ENCODE results near the gene PBX2.
A peak's percentile ranks its signal among the peaks of the same experiment; 100 is the strongest.

PBX2 gene

DNA sequence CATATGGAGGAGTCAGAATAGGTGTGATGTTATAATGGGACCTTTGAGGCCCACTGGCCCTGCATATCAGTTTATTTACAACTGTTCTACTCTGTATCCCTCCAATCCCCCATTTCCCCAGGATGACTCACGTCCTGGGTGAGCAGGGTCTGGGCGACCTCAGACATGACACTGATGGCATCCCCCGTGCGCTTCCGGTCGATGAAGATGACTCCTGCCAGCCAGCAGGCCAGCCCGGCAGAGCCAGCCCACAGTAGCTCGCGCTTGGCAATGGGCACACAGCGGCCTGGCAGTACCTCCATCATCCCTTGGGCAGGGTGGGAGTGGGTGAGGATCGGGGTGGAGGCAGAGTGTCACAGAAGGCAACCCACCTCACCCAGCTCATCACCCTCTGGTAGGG lies 19.7 kb downstream of the PBX2 start:
- no peak for DNase-seq

DNA sequence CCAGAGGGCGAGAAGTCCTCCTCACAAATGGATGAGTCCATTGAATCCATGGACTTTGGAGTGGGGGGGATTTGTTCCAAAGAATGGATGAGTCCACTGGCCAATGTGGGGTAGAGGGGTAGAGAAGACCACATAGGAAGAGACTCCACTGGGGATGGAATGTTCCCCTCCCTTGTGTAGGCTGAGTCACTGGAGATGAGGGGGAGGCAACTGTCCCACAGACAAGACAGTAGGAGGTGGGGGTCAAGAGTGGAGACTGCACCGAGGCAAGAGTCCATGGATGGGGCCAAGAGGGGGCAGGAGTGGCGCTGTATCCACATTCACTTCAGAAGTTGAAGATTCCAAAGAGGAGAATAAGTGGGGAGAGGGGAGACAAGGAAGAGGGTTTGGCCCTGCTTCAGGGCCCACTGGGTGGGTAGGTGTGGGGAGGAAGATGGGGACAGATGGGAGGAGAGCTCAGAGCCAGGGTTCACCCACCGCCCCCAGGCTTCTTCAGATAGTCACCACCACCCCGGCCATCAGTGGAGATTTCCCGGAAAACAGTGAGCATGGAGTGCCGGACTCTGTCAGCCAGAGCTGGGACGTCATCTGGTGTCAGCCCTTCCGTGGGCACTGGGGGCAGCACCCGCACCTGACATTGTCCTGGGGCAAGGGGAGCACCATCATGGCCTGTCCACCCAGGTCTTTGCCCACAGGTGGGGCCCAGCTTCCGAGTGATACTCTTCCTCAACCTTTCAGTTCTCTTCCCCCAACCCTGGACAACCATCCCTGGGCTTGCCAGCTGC lies 21.0 kb downstream of the PBX2 start:
- no peak for DNase-seq

DNA sequence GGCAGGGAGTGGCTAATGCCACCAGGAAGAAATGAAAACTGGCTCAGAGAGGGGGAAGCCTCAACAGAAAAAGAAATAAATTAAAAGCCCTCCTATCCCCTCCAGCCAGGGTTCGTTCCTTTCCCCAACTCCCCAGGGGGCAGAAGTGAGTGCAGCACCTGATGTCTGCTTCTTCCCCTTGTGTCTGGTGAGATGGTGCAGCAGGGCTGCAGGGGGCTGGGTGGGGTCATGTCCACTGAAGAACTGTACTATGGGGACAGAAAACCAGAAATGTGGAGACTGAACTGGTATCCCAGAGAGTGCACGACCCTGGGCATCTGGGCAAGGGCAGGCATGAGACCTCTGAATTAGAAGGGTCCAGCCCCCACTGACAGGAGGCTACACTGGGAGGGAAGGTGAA lies 21.7 kb downstream of the PBX2 start:
- DNase-seq, result no peak

DNA sequence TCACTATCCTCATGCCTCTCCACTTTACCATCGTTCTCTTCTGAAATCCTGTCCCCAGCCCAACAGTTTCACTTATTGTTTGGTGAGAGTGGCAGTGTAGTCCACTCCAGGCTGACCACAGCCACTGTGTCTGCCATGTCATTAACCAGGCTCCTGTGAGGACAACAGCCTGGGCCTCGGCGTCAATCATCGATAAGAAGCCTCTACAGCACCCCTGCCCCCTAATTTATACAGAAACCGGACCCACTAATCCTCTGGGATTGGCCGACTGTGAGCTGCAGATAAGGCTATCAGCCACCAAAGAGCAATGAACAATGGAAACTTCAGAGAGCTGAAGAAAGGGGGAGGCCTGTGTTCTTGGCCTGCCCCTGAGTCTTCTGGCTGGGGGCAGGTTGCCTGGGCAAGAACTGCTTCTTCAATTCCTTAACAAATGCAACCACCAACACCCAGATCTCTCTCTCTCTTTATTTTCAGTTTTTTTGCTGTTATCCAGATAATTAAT lies 22.2 kb downstream of the PBX2 start:
- no peak for DNase-seq

DNA sequence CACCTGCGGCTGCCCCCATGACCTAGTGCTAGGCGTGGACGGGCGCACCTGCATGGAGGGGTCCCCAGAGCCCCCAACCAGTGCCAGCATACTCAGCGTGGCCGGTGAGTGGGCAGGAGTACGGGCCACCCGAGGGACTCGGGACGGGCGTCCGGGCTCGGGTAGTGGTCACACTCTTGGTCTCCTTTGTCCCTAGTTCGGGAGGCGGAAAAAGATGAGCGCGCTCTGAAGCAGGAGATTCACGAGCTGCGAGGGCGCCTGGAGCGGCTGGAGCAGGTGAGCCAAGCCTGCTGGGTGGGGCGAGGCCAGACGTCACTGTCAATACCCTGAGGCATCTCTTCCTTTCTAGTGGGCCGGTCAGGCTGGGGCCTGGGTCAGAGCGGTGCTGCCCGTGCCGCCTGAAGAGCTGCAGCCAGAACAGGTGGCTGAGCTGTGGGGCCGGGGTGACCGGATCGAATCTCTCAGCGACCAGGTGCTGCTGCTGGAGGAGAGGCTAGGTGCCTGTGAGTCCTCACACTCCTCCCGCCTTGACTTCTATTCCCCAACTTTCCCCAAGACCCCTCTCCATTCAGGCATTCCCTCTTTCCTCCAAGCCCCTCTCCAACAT lies 22.7 kb downstream of the PBX2 start:
- DNase-seq, result no peak

DNA sequence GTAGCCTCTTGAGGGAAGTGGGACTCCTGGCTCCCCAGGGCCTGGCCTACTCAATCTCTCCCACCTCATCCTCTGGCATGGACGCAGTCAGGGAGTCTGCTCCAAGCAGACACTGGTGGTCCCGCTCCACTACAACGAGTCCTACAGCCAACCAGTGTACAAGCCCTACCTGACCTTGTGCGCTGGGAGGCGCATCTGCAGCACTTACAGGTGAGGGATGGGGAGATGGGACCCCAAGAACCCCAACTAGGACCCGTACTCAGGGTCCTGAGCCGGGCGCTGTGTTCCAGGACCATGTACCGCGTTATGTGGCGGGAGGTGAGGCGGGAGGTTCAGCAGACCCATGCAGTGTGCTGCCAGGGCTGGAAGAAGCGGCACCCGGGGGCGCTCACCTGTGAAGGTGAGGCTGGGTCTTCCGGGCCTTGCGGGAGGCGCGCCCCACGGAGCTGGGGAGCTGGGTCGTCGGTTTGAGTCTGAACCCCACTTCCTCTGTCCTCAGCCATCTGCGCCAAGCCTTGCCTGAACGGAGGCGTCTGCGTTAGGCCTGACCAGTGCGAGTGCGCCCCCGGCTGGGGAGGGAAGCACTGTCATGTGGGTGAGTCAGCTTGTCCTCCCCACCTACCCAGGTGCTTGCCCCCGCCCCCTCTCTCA lies 23.5 kb downstream of the PBX2 start:
- no peak for DNase-seq

GRCh38 chr6:32164295-32164694 lies 25.7 kb downstream of the PBX2 start, which contains the start of gene EGFL8:
EGFL8 (plus strand) TSS chr6:32164595; CDS start chr6:32166166, 1,571 bp downstream.
- DNase-seq, result no peak

DNA sequence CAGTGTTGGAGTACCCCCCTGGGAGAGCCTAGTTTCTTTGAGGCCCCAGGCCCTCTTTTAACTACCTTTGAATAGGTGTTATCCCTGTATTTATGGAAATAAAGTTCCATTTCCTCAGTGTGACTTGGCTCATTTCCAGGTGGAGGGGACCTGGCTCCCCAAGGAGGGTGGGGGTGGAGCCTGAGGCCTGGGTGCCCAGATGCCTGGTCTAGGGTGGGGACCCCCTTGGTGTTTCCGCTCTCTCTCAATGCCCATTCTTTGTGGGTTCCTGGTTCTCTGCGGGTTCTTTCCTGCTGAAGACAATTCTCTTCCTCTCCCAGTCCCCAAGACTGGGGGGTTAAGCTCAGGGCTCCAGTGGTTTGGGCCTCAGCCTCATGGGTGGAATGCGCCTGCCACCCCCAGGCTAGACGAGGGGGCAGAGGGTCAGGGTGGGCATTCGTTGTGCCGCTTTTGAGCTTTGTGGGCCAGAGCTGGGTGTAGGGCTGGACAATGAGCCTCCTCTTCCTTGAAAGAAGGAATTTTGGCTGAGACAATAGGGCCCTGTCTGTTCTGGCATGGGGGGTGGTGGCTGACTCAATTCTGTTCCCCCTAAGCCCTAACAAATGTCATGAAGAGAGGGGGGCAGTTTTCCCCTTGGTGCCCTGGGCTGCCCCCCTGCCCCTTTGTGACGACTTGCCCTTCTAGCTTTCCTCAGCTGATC lies 26.3 kb downstream of the PBX2 start:
- no peak for DNase-seq

DNA sequence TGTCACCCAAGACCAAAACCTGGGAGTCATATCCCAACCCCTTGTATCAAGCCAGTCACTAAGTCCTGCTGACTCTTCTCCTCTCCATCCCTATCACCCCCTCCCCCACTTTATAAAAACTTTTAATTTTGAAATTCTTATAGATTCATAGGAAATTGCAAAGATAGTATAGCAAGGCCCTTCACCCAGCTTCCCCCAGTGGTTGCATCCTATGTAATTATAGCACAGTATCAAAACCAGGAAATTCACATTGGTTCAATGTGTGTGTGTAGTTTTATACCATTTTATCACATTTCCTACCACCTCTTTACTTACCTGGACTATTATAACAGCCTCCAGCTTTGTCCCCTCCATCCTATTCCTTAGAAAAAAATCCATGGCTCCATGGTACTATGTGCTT lies 31.9 kb downstream of the PBX2 start:
- no peak for DNase-seq

- DNase-seq, result no peak
These were observed 33.1 kb downstream of the PBX2 start for GRCh38 chr6:32156891-32157290.

DNA sequence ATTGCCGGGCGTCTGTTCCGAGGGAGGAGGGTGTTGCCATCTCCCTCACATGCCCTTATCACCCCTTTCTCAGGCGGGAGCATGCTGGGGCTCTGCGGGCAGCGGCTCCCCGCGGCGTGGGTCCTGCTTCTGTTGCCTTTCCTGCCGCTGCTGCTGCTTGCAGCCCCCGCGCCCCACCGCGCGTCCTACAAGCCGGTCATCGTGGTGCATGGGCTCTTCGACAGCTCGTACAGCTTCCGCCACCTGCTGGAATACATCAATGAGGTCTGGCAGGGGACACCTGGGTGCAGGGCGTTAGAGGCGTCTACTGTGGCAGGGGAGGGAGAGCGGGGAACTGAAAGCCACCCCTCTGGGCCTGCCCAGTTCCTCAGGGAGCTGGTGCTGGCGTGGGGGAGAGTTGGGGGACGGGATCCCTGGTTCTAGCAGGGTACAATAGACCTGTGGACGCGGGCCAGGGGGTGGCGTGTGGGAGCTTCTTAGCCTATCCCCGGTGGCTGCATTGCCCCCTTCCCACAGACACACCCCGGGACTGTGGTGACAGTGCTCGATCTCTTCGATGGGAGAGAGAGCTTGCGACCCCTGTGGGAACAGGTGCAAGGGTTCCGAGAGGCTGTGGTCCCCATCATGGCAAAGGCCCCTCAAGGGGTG lies 35.4 kb downstream of the PBX2 start:
- DNase-seq, result peak; percentile 77 to 78

GRCh38 chr6:32153564-32154513 lies 36.2 kb downstream of the PBX2 start, which contains the start of gene PPT2:
PPT2 (plus strand) TSS chr6:32154141; CDS start chr6:32154595, 454 bp downstream.
- peak; percentile 81 to 84 for DNase-seq

GRCh38 chr6:32152769-32153563 lies 37.0 kb downstream of the PBX2 start:
- DNase-seq, result no peak

- DNase-seq, result no peak
These were observed 37.9 kb downstream of the PBX2 start, which contains the start of gene PRRT1 for GRCh38 chr6:32151863-32152768. PRRT1 (minus strand) TSS chr6:32151939; CDS start chr6:32151827, 112 bp downstream.

DNA sequence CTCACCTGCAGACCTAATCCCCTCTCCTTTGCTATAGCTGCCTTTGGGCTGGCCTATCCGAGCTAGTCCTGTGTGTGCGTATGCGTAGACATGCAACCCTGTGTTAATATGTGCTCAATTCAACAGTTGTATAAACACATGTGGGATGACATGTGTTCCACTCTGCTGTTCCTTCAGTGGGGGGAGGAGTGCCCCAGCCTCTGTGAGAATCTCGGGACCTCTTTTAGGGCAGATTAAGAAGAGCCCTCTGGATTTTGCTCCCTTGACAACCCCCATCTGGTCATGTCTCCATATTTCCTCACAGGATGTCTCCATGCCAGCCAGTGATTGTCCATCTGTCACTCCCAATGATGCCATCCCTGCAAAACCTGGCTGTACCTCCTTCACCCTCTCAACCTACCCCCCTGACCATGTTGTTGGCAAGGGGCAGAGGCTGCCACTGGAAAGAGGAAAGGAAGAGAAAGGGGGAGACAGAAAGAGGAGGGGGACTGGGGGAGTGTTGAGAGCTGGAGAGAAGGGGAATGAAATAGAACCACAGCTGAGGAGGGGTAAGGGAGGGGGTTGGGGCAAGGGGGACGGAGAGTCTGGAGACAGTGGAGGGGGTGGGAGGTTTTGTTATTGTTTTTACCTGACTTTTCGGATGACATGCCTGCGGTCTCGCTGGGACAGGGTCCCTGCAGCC lies 38.7 kb downstream of the PBX2 start:
- DNase-seq, result no peak

GRCh38 chr6:32149932-32150870 lies 39.8 kb downstream of the PBX2 start:
- no peak for DNase-seq

- no peak for DNase-seq
These were observed 40.8 kb downstream of the PBX2 start for GRCh38 chr6:32149092-32149755.
